Mesendoderm (in vitro differentiated cells): ENCODE results near the gene SLC27A3.

Source experiments
- DNase-seq: peaks from one replicate; pipeline ENCODE4 v3.0.0; 2013
- H2AK5ac ChIP-seq: 2 replicates; pipeline ENCODE4 v1.6.1; 2013; ENCODE audit warnings: low read length, inconsistent platforms
- H2BK120ac ChIP-seq: 2 replicates; pipeline ENCODE4 v1.6.1; 2013; ENCODE audit warnings: low read depth, mild to moderate bottlenecking, low read length, moderate library complexity, mixed read lengths
- H2BK15ac ChIP-seq: replicated peaks from 2 replicates; pipeline ENCODE4 v1.6.1; 2013; ENCODE audit warnings: low read depth, mild to moderate bottlenecking, moderate library complexity
- H2BK5ac ChIP-seq: 2 replicates; pipeline ENCODE4 v1.6.1; 2013; ENCODE audit warnings: low read length, inconsistent platforms
- H3K18ac ChIP-seq: 2 replicates; pipeline ENCODE4 v1.6.1; 2013; ENCODE audit warnings: mild to moderate bottlenecking, low read length, mixed read lengths
- H3K23ac ChIP-seq: one replicate; pipeline ENCODE4 v1.6.1; 2013; ENCODE audit warnings: low read length
- H3K27ac ChIP-seq: 2 replicates; pipeline ENCODE4 v1.5.1; 2013; ENCODE audit warnings: low read depth, mild to moderate bottlenecking, inconsistent platforms, low read length, moderate library complexity
- H3K27me3 ChIP-seq: 2 replicates; pipeline ENCODE4 v1.6.1; 2013; ENCODE audit warnings: low read length, control low read depth, mild to moderate bottlenecking, inconsistent platforms; ENCODE audit not compliant: insufficient read depth, poor library complexity
- H3K36me3 ChIP-seq: 2 replicates; pipeline ENCODE4 v1.6.1; 2013; ENCODE audit warnings: low read length, inconsistent platforms; ENCODE audit not compliant: control insufficient read depth, insufficient read depth
- H3K4ac ChIP-seq: one replicate; pipeline ENCODE4 v1.6.1; 2013; ENCODE audit warnings: low read depth, mild to moderate bottlenecking, low read length, moderate library complexity
- H3K4me1 ChIP-seq: 2 replicates; pipeline ENCODE4 v1.6.1; 2013; ENCODE audit warnings: low read depth, low read length, inconsistent platforms; ENCODE audit not compliant: control insufficient read depth
- H3K4me2 ChIP-seq: 2 replicates; pipeline ENCODE4 v1.6.1; 2013; ENCODE audit warnings: low read length
- H3K4me3 ChIP-seq: 2 replicates; pipeline ENCODE4 v1.5.1; 2013; ENCODE audit warnings: mild to moderate bottlenecking, low read length
- H3K56ac ChIP-seq: one replicate; pipeline ENCODE4 v1.6.1; 2013; ENCODE audit warnings: low read length
- H3K79me1 ChIP-seq: 2 replicates; pipeline ENCODE4 v1.6.1; 2013; ENCODE audit warnings: low read length, inconsistent platforms
- H3K79me2 ChIP-seq: 2 replicates; pipeline ENCODE4 v1.6.1; 2013; ENCODE audit warnings: mild to moderate bottlenecking, low read length; ENCODE audit not compliant: control insufficient read depth, insufficient read depth
- H3K9ac ChIP-seq: 2 replicates; pipeline ENCODE4 v1.6.1; 2013; ENCODE audit warnings: low read length, inconsistent platforms
- H4K5ac ChIP-seq: one replicate; pipeline ENCODE4 v1.6.1; 2013; ENCODE audit warnings: low read length
- H4K8ac ChIP-seq: one replicate; pipeline ENCODE4 v1.6.1; 2013; ENCODE audit warnings: low read depth, mild to moderate bottlenecking, control low read depth, low read length, moderate library complexity
- WGBS: extraction: QIAGEN DNeasy Blood & Tissue Kit; methylation state at CpG from one replicate; pipeline ENCODE4 v1.1.7; 2013; ENCODE audit warnings: low lambda C conversion rate, missing lambda C conversion rate; ENCODE audit not compliant: insufficient coverage; ENCODE audit errors: extremely low coverage; 5-methylcytosine and 5-hydroxymethylcytosine counted together

Gene SLC27A3

DNA sequence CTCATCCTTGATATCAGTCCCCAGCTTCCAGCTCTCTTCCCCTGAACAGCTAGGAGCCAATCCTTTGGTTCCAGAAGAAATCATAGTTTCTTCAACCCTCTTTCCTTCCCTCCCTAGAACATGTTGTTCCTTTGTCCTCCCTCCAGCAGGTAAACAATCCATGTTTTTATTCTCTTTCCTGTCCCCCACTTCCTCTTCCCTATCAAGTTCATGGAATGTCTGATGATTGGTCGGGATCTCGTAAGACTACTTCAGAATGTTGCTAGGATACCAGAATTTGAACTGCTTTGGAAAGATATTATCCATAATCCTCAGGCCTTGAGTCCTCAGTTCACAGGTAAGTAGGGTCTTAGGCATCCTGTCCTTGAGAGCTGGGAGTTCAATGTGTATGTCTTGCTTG, 23.1 kb upstream of the SLC27A3 start:
- Histone ChIP-seq H3K27ac (no peak overlapping the region), H3K27me3 (no peaks in the 10 kb centered on the region), H3K18ac (no peak overlapping the region), H2BK15ac (no peak overlapping the region), H3K79me2 (no peaks in the 10 kb centered on the region), H4K5ac (no peak overlapping the region), H2AK5ac (no peak overlapping the region), H3K79me1 (no peaks in the 10 kb centered on the region), H3K4me1 (peaks cover 2% of the 10 kb centered on the region), H3K23ac (no peak overlapping the region), H4K8ac (no peak overlapping the region), H3K56ac (no peak overlapping the region), H3K36me3 (peaks cover 18% of the 10 kb centered on the region), H3K4me2 (no peak overlapping the region), H3K4ac (no peak overlapping the region), H2BK120ac (no peak overlapping the region), H3K4me3 (no peak overlapping the region), H3K9ac (no peak overlapping the region), H2BK5ac (no peak overlapping the region)
- no CpG with 5 or more reads among the region's 2 CpGs for WGBS
- no peak for DNase-seq

DNA sequence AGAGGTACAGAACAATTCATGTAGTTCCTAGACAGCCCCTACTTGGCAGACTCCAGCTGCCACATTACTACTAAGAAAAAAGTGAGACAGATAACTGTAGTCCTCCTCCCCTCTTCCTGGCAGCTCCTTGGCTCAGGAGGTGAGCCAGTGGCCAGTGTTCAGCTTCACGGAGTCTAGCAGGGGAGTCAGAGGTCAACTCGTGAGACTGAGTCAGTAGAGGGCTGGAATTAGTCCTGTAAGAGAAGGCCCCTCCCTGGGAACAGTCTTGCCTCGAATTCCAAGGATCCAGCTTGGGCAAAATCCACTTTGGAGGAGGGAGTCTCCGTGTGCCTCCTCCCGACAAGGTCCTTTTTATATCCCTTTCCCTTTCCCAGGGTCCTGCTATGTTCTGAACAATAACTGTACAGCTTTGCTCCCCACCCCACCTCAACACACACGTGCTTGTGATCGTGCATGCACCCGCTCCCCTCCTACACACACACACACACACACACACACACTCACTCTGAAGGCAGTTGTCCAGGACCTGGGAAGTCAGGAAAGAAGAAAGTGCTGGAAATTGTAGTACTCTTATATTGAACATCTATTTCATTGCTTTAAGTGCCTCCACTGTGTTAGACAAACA, 22.5 kb upstream of the SLC27A3 start:
- Histone ChIP-seq H3K4ac (no peak overlapping the region), H3K18ac (no peak overlapping the region), H4K8ac (no peak overlapping the region), H3K79me1 (no peaks in the 10 kb centered on the region), H3K4me3 (no peak overlapping the region), H2BK120ac (no peak overlapping the region), H3K56ac (no peak overlapping the region), H3K9ac (no peak overlapping the region), H3K36me3 (peaks cover 17% of the 10 kb centered on the region), H2AK5ac (no peak overlapping the region), H3K27ac (no peak overlapping the region), H3K27me3 (no peaks in the 10 kb centered on the region), H2BK15ac (no peak overlapping the region), H3K79me2 (no peaks in the 10 kb centered on the region), H4K5ac (no peak overlapping the region), H2BK5ac (no peak overlapping the region), H3K4me2 (no peak overlapping the region), H3K4me1 (no peaks in the 10 kb centered on the region), H3K23ac (no peak overlapping the region)
- WGBS, result no CpG with 5 or more reads among the region's 8 CpGs
- DNase-seq, result no peak

DNA sequence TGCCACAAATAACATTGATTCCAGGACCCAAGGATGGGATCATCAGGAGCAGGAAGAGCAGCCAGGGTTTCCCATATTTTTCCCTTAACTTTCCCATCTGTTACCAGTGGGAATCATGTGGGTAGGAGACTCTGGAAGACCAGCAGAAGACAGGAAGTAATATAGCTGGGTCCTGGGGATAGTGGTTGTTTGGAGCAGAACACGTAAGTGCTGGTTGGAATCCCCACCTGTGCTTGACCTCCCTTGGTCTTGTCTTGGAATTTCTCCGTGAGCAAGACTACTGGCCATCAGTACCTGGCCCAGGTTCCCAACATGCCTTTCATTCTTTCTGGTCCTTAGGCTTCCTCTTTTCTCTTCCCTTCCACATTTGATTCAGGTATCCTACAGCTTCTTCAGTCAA, 20.9 kb upstream of the SLC27A3 start:
- Histone ChIP-seq H3K79me2 (no peaks in the 10 kb centered on the region), H3K36me3 (peaks cover 12% of the 10 kb centered on the region)
- no CpG with 5 or more reads among the region's 2 CpGs for WGBS

DNA sequence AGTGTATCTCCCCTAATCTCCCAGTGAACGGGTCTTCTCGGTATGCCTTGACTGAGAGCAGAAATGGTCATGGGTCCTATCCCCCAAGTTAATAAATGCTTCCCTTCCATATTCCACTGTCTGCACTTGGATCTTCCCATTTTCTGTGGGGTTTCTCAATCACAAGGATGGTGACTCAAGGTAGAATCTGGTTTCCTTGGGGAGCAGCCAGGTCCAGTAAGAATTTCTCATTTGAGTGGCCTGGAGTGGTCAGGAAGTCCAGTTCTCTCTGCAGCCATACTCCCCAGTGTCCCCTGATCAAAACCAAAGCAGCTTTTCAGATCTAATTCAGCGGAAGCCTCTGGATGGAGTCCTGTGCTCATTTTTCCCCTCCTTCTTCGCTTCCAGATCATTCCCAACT, 14.8 kb upstream of the SLC27A3 start:
- no peaks in the 10 kb centered on the region for H3K4me1 ChIP-seq
- H3K79me1 ChIP-seq, result no peaks in the 10 kb centered on the region
- no peak overlapping the region for H3K23ac ChIP-seq
- no peak overlapping the region for H2AK5ac ChIP-seq
- H4K5ac ChIP-seq, result no peak overlapping the region
- no peak overlapping the region for H4K8ac ChIP-seq
- no peaks in the 10 kb centered on the region for H3K27me3 ChIP-seq
- H3K36me3 ChIP-seq, result peaks cover 18% of the 10 kb centered on the region
- no peak overlapping the region for H3K9ac ChIP-seq
- H3K4ac ChIP-seq, result no peak overlapping the region
- no peak overlapping the region for H2BK15ac ChIP-seq
- DNase-seq, result no peak
- no peak overlapping the region for H3K4me3 ChIP-seq
- H3K27ac ChIP-seq, result no peak overlapping the region
- H2BK5ac ChIP-seq, result no peak overlapping the region
- no peak overlapping the region for H3K4me2 ChIP-seq
- H3K18ac ChIP-seq, result no peak overlapping the region
- H3K79me2 ChIP-seq, result no peaks in the 10 kb centered on the region
- H2BK120ac ChIP-seq, result no peak overlapping the region
- no CpG with 5 or more reads among the region's 4 CpGs for WGBS
- no peak overlapping the region for H3K56ac ChIP-seq

More for the DNA sequence above, 20.9 kb upstream of the SLC27A3 start:
- H3K4me3 ChIP-seq, result no peak overlapping the region
- H3K27ac ChIP-seq, result no peak overlapping the region
- H4K5ac ChIP-seq, result no peak overlapping the region
- H3K79me1 ChIP-seq, result no peaks in the 10 kb centered on the region
- no peaks in the 10 kb centered on the region for H3K4me1 ChIP-seq
- H3K23ac ChIP-seq, result no peak overlapping the region
- no peak overlapping the region for H2AK5ac ChIP-seq
- H4K8ac ChIP-seq, result no peak overlapping the region
- no peak overlapping the region for H2BK5ac ChIP-seq
- H2BK15ac ChIP-seq, result no peak overlapping the region
- DNase-seq, result no peak
- H3K4ac ChIP-seq, result no peak overlapping the region
- H3K4me2 ChIP-seq, result no peak overlapping the region
- no peak overlapping the region for H3K56ac ChIP-seq
- no peaks in the 10 kb centered on the region for H3K27me3 ChIP-seq
- H3K9ac ChIP-seq, result no peak overlapping the region
- H2BK120ac ChIP-seq, result no peak overlapping the region
- H3K18ac ChIP-seq, result no peak overlapping the region

DNA sequence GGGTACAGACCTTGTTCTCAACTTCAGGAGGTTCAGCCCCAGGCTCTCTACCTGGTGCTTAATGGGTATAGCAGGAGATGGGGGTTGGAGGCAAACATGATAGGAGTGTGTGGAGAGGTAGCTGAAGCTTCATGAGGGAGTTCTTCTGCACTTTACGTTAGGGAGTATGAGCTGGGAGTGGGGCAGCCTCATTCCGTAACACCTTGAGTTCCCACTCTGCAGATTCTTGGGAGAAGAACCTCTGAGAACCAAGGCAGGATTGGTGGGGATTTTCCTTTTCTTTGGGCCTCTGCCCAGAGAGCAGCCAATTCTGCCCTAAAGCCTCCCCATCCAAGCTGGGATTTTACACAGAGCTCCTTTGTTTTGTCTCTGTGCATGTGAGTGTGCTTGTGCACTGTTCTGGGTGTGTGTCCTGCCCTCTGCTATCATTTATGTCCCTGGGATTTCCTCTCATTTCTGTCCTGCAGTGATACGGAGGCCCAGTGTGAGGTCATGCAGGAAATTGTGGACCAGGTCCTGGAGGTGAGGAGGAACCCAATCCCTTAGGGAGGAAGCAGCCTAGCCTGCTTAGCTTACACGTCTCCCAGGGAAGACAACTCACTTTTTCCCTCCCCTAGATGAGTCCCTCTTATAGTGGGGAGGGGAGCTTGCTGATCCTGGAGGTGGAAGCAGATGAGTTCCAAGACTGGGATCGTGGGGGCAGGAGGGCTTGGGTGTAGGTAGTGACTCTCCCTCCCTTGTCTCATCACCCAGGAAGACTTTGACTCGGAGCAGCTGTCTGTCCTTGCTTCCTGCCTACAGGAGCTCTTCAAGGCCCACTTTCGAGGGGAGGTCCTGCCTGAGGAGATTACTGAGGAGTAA, 11.6 kb upstream of the SLC27A3 start:
- Histone ChIP-seq H4K5ac (no peak overlapping the region), H3K79me1 (no peaks in the 10 kb centered on the region), H3K4me1 (no peaks in the 10 kb centered on the region), H2BK120ac (no peak overlapping the region), H3K36me3 (peaks cover 26% of the 10 kb centered on the region), H3K4me2 (no peak overlapping the region), H3K27ac (no peak overlapping the region), H3K56ac (no peak overlapping the region), H3K4ac (no peak overlapping the region), H3K4me3 (no peak overlapping the region), H3K27me3 (no peaks in the 10 kb centered on the region), H3K23ac (no peak overlapping the region), H3K79me2 (no peaks in the 10 kb centered on the region), H2AK5ac (no peak overlapping the region), H3K18ac (no peak overlapping the region), H4K8ac (no peak overlapping the region), H2BK15ac (no peak overlapping the region), H3K9ac (no peak overlapping the region), H2BK5ac (no peak overlapping the region)
- whole genome bisulfite sequencing, result no CpG with 5 or more reads among the region's 7 CpGs
- DNase-seq, result no peak
